SH-SY5Y (cell line): Measurements from ENCODE around the gene EDNRA.

ENCODE experiments used
- GATA2 ChIP-seq: IDR thresholded peaks from 2 replicates; pipeline ENCODE4 v1.6.1; 2011; ENCODE audit warnings: mild to moderate bottlenecking, low read depth, low read length
- GATA3 ChIP-seq: IDR thresholded peaks from 2 replicates; pipeline ENCODE4 v1.6.1; 2011; ENCODE audit warnings: low read depth, mild to moderate bottlenecking, low read length, moderate library complexity

EDNRA gene

GRCh38 chr4:147583876-147584275 is 103.0 kb downstream of the EDNRA start:
- TF ChIP-seq GATA2 (no peak), GATA3 (no peak)

GRCh38 chr4:147586032-147586431 is 105.1 kb downstream of the EDNRA start:
- TF ChIP-seq GATA2 = no peak
- TF ChIP-seq GATA3 = no peak

- TF ChIP-seq GATA2 (no peak), GATA3 (no peak)
Measured at GRCh38 chr4:147586637-147587036, 105.7 kb downstream of the EDNRA start.

GRCh38 chr4:147587041-147587440 is 106.1 kb downstream of the EDNRA start:
- no peak for TF ChIP-seq GATA2
- no peak for TF ChIP-seq GATA3

DNA sequence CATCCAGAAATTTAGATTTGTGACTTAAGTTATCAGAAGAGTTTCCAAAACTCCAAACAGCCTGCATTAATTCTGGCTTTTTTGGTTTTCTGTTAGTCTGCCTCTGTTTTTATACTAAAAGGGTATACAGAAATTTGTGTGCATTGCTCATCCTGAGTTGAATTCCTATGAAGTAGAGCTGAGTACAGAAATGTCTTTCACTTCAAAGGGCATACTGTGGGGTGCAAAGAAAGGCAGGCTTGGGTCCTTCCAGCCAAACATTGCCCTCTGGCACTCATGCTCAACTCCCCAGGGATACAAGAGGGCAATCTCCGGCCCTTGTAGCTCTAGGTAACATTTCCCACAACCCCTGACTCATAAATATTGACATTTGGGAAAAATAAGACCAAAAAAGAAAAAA is 108.7 kb downstream of the EDNRA start:
- TF ChIP-seq GATA2 (no peak), GATA3 (no peak)

- TF ChIP-seq GATA2 = no peak
- no peak for TF ChIP-seq GATA3
Measured at GRCh38 chr4:147590249-147590920, 109.5 kb downstream of the EDNRA start.

DNA sequence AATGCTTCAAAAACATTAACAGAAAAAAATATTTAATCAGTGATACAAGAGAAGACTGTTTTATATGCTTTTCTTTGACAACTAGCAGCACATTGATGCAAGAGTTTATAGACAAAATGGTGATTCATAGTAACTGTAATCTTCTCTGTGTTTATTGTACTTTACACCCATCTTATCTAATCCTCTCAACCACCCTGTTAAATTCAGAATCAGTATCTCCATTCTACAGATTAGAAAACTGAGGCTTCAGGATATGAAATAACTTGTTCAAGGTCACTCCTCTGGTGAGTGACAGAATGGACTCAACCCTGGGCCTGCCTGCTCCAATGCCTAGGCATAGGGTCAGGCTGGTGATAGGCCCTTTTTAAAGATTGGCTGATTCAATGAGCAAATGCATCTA is 110.2 kb downstream of the EDNRA start:
- TF ChIP-seq GATA3 = no peak
- TF ChIP-seq GATA2 = no peak

DNA sequence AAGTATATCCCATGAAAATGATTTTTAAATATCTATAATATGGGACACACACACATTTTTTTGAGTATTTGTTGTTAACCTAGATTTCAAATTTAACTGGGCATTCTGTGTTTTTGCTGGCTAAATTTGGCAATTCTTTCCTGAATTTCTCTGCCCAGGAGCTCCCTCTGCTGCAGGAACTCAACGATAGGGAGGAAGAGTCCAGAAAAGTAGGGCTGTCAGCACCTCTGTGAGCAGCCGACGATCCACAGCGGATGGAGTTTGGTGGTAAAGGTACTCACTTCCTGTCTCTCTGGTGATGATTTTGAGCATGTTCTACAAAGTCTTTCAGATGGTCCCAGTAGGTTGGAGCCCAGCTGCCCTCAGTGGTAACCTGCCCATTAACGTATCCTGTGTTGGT is 113.2 kb downstream of the EDNRA start:
- no peak for TF ChIP-seq GATA3
- TF ChIP-seq GATA2 = no peak
